Mucosa of stomach (tissue), 1 donor: ENCODE measurements around the gene KIAA0753.

Experiments used
- H3K27me3 ChIP-seq: one replicate; pipeline ENCODE4 v1.7.0; 2013; ENCODE audit warnings: mild to moderate bottlenecking, low read length; ENCODE audit not compliant: control insufficient read depth, insufficient read depth
- H3K36me3 ChIP-seq: one replicate; pipeline ENCODE4 v1.7.0; 2013; ENCODE audit warnings: low read length; ENCODE audit not compliant: control insufficient read depth, insufficient read depth
- H3K4me1 ChIP-seq: one replicate; pipeline ENCODE4 v1.7.0; 2013; ENCODE audit warnings: mild to moderate bottlenecking, low read length; ENCODE audit not compliant: control insufficient read depth, insufficient read depth
- H3K4me3 ChIP-seq: one replicate; pipeline ENCODE4 v1.7.0; 2013; ENCODE audit warnings: low read length
- H3K9ac ChIP-seq: one replicate; pipeline ENCODE4 v1.7.0; 2013; ENCODE audit warnings: mild to moderate bottlenecking, low read length, moderate library complexity
- H3K9me3 ChIP-seq: one replicate; pipeline ENCODE4 v1.7.0; 2013; ENCODE audit warnings: mild to moderate bottlenecking, low read length, moderate library complexity; ENCODE audit not compliant: control insufficient read depth
- donor health status: Pancreatic carcinoma.

The KIAA0753 gene

GRCh38 chr17:6571452-6571781 lies 69.1 kb downstream of the KIAA0753 start:
- no peaks in the 10 kb centered on the region for H3K27me3 ChIP-seq
- peaks cover 11% of the 10 kb centered on the region for H3K4me1 ChIP-seq
- H3K9me3 ChIP-seq = no peaks in the 10 kb centered on the region
- H3K9ac ChIP-seq = no peak overlapping the region
- no peak overlapping the region for H3K4me3 ChIP-seq
- H3K36me3 ChIP-seq = no peaks in the 10 kb centered on the region

GRCh38 chr17:6570731-6571451 lies 69.6 kb downstream of the KIAA0753 start:
- no peak overlapping the region for H3K9ac ChIP-seq
- no peaks in the 10 kb centered on the region for H3K9me3 ChIP-seq
- no peaks in the 10 kb centered on the region for H3K36me3 ChIP-seq
- no peaks in the 10 kb centered on the region for H3K27me3 ChIP-seq
- no peak overlapping the region for H3K4me3 ChIP-seq
- H3K4me1 ChIP-seq = peaks cover 11% of the 10 kb centered on the region

- Histone ChIP-seq H3K4me1 (no peaks in the 10 kb centered on the region), H3K36me3 (no peaks in the 10 kb centered on the region), H3K27me3 (no peaks in the 10 kb centered on the region), H3K9ac (no peak overlapping the region), H3K4me3 (no peak overlapping the region), H3K9me3 (no peaks in the 10 kb centered on the region)
Observed at GRCh38 chr17:6569370-6570285, 70.9 kb downstream of the KIAA0753 start.

GRCh38 chr17:6568184-6568758 lies 72.2 kb downstream of the KIAA0753 start:
- no peaks in the 10 kb centered on the region for H3K9me3 ChIP-seq
- no peaks in the 10 kb centered on the region for H3K27me3 ChIP-seq
- no peaks in the 10 kb centered on the region for H3K36me3 ChIP-seq

GRCh38 chr17:6567528-6568183 lies 72.9 kb downstream of the KIAA0753 start:
- no peaks in the 10 kb centered on the region for H3K4me1 ChIP-seq
- H3K9ac ChIP-seq = no peak overlapping the region
- H3K27me3 ChIP-seq = no peaks in the 10 kb centered on the region
- no peaks in the 10 kb centered on the region for H3K36me3 ChIP-seq
- no peak overlapping the region for H3K4me3 ChIP-seq
- no peaks in the 10 kb centered on the region for H3K9me3 ChIP-seq

More at GRCh38 chr17:6568184-6568758, 72.2 kb downstream of the KIAA0753 start:
- no peak overlapping the region for H3K4me3 ChIP-seq
- H3K9ac ChIP-seq = no peak overlapping the region
- H3K4me1 ChIP-seq = no peaks in the 10 kb centered on the region

GRCh38 chr17:6561446-6561845 lies 79.1 kb downstream of the KIAA0753 start:
- Histone ChIP-seq H3K36me3 (no peaks in the 10 kb centered on the region), H3K4me3 (no peak overlapping the region), H3K27me3 (no peaks in the 10 kb centered on the region), H3K9ac (no peak overlapping the region), H3K9me3 (no peaks in the 10 kb centered on the region), H3K4me1 (peaks cover 5% of the 10 kb centered on the region)

GRCh38 chr17:6560496-6560895 lies 80.0 kb downstream of the KIAA0753 start:
- H3K4me3 ChIP-seq = no peak overlapping the region
- H3K9ac ChIP-seq = no peak overlapping the region
- H3K9me3 ChIP-seq = no peaks in the 10 kb centered on the region
- H3K4me1 ChIP-seq = peaks cover 10% of the 10 kb centered on the region
- no peaks in the 10 kb centered on the region for H3K27me3 ChIP-seq
- no peaks in the 10 kb centered on the region for H3K36me3 ChIP-seq

GRCh38 chr17:6559753-6560215 lies 80.7 kb downstream of the KIAA0753 start:
- Histone ChIP-seq H3K36me3 (no peaks in the 10 kb centered on the region), H3K9me3 (no peaks in the 10 kb centered on the region), H3K9ac (no peak overlapping the region), H3K4me3 (no peak overlapping the region), H3K4me1 (peaks cover 16% of the 10 kb centered on the region), H3K27me3 (peaks cover 5% of the 10 kb centered on the region)

GRCh38 chr17:6558932-6559752 lies 81.4 kb downstream of the KIAA0753 start:
- peaks cover 21% of the 10 kb centered on the region for H3K4me1 ChIP-seq
- no peak overlapping the region for H3K9ac ChIP-seq
- peaks cover 11% of the 10 kb centered on the region for H3K27me3 ChIP-seq
- no peak overlapping the region for H3K4me3 ChIP-seq
- H3K9me3 ChIP-seq = no peaks in the 10 kb centered on the region
- H3K36me3 ChIP-seq = no peaks in the 10 kb centered on the region

GRCh38 chr17:6558276-6558675 lies 82.2 kb downstream of the KIAA0753 start:
- peaks cover 13% of the 10 kb centered on the region for H3K27me3 ChIP-seq
- H3K36me3 ChIP-seq = no peaks in the 10 kb centered on the region
- H3K4me1 ChIP-seq = peaks cover 23% of the 10 kb centered on the region
- H3K9ac ChIP-seq = no peak overlapping the region
- H3K9me3 ChIP-seq = no peaks in the 10 kb centered on the region
- H3K4me3 ChIP-seq = no peak overlapping the region

- H3K9ac ChIP-seq = peak overlapping the region; percentile 50
- peaks cover 16% of the 10 kb centered on the region for H3K27me3 ChIP-seq
- H3K36me3 ChIP-seq = no peaks in the 10 kb centered on the region
- peaks cover 35% of the 10 kb centered on the region for H3K4me1 ChIP-seq
- H3K9me3 ChIP-seq = no peaks in the 10 kb centered on the region
- no peak overlapping the region for H3K4me3 ChIP-seq
Observed at GRCh38 chr17:6557040-6557438, 83.5 kb downstream of the KIAA0753 start.
